NCI-H774 (cell line): Measurements from ENCODE around the gene FAM184A.
"Not testable (repeated sequence)": the region's sequence is repeated elsewhere in the genome, so short reads cannot be mapped to it uniquely, and the experiment has no call there.

Source experiments
- DNase-seq: peaks from one replicate; lab custom pipeline; 2025; lab: John Stamatoyannopoulos, UW

FAM184A gene

DNA sequence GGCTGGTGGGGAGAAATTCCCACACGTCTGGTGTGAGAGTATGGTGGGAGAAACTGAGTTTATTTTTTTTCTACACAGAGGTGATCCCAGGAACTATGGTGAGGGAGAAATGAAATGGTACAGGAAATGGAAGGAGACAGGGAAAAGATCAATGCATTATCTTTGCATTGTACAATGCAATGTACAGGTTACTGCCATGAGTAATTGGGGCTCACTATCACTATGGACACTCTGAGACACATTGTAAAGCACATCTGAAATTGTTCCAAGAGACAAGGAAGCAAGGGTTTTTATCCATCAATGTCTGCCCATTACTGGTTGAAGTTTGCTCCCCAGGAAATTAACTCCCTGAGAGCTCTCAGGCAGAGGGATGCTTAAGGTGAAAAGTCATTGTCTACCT lies 21.7 kb upstream of the FAM184A start:
- DNase-seq = no peak

DNA sequence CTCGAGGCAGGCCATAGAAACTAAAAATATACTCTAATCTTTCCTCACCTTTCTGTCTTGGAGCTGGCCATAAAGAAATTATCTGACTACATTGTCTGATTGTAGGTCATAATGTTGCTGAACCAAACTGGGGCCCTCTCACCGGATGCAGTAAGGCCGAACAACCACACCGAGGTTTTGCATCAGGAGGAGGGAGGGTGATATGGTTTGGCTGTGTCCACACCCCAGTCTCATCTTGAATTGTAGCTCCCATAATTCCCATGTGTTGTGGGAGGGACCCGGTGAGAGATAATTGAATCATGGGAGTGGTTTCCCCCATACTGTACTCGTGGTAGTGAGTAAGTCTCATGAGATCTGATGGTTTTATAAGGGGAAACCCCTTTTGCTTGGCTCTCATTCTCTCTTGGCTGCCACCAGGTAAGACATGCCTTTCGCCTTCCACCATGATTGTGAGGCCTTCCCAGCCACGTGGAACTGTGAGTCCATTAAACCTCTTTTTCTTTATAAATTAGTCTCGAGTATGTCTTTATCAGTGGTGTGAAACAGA lies 19.4 kb upstream of the FAM184A start:
- DNase-seq = not testable (repeated sequence)

DNA sequence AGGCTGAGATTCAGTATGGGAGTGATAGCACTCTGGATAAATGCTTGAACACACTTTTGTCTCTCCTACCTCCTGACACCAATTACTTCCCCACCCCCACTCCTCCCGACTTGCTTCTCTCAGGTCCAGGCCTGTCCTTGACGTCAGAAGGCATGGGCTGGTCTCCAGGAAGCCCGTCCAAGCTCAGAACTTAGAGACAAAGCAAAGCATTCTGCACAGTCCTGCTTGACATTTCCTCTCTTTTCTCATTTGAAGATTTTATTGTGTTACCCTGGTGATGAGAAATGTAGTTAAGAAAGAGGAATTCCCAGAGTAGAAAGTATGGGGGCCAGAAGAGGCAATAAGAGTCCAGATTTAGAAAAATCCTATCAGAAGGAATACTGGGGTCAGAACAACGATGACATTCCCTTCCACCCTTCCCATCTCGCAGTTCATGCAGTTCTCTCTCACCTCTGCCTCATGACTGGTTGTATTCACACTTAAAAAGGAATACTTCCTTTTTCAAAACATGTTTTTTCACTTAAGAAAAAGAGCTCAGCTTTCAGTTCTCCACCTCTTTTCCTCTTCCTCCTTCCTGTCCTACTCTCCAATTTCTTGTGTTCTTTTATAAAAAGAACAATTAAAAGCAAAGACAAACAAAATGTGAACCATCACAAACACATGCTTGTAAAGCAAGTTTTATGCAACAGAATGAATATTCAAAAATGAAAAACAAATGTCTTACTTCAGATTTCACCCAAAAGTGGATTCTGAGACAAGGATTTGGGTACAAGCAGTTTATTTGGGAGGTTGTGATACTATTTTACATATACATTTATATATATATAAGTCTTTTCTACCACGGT lies 18.5 kb upstream of the FAM184A start:
- no peak for DNase-seq

DNA sequence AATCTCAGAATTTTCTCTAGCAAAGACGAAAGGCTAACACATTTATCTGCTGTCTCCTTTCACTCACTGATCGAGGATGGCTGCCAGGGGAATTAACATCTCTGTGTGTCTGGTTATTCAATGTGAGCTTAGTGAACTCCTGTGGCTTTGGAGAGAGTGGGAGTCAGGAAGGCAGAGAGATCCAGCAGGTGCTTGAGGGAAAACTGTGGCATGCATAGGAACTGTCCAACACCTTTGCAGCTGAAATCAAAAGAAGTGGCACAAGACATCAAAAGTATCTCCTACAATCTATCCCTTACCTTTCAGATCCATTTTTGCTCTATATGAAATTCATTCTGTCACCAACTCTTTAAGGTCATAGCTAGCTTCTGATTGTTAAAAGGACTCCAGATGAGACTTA lies 11.8 kb upstream of the FAM184A start:
- DNase-seq = no peak

DNA sequence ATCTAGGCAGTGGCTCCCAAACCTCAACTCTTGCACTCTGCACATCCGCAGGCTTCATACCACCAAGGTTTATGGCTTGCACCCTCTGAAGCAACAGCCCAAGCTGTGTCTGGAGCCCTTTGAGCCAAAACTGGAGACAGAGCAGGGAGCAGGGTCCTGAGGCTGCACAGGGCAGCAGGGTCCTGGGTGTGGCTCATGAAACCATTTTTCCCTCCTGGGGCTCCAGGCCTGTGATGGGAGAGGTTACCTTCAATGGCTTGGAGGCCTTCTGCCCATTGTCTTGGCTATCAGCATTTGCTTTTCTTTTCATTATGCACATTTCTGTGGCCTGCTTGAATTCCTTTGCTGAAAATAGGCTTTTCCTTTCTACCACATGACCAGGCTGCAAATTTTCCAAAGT lies 6.3 kb upstream of the FAM184A start:
- no peak for DNase-seq

DNA sequence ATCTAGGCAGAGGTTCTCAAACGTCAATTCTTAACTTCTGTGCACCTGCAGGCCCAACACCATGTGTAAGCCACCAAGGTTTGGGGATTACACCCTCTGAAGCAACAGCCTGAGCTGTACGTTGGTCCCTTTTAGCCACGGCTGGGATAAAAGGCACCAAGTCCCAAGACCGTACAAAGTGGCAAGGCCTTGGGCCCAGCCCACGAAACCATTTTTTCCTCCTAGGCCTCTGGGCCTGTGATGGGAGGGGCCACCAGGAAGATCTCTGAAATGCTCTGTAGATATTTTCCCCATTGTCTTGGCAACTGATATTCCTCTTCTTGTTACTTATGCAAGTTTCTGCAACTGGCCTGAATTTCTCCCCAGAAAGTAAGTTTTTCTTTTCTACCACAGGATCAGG lies 4.5 kb upstream of the FAM184A start:
- DNase-seq = no peak

DNA sequence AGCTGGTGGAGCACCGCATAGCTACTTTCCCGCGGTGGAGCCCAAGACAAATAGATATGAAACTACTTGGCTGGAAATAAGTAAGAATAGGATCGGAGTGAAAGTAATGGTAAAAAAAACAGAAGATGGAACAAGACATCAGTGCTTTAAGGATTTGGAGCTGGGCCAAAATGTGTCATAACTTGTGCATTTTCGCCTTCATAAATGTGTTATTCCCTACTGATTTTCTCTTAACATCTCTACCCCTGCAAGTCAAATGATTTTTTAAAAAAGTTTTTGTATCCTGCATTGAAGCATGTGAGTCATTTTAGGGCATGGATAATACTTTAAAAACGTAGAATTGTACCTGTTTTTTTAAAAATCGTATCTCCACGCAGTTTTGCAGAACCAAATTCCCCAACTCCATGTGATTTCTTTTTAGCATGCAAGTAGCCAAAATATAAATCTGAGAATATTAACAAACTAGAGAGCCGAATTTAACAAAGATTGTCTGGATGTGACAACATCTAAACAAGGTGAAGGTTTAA lies 882 bp upstream of the FAM184A start:
- no peak for DNase-seq

DNA sequence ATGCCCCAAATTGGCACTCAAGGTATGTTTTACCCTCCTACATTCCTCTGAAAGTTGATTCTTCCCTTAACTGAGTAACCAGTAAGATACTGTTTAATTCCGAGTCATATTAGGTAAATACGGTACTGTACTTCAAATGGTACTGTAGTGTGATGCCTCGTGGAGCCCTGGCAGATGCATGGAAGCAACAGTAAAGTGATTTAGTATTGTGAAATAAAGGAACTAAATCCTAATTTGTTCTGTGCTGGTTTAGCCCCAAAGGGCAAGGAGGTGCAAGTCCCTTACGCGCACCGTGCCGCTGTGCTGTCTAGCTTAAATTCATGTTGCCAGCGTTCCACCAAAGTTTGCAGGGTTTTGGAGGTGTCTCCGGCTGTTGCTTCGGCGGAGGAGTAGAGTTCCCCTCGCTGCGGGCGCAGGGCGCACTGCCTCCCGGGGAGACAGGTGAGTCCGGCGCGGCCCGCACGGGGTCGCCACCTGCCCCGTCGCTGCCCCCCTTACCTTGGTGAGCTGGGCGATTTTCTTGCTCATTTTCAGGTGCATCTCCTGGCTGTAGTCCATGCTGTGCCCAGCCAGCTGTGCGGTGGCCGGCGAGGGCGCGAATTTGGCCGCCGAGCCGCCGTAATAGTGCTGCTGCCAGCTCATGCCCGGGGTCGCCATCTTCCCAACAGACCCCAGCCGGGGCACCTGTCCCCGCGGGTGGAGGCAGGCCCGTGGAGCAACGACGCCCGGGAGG lies 655 bp downstream of the FAM184A start:
- peak; percentile 65 for DNase-seq

DNA sequence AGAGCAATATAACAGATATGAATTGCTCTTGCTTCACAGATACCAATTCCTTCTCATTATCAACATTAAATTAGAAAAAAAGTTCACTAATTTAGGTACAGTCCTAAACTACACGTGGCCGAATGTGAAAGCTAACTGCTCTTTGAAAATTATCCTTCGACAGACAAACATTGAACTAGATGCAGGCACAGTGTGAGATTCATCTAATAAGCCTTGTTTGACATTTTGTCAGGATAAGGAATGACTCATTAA lies 1.1 kb downstream of the FAM184A start:
- no peak for DNase-seq

DNA sequence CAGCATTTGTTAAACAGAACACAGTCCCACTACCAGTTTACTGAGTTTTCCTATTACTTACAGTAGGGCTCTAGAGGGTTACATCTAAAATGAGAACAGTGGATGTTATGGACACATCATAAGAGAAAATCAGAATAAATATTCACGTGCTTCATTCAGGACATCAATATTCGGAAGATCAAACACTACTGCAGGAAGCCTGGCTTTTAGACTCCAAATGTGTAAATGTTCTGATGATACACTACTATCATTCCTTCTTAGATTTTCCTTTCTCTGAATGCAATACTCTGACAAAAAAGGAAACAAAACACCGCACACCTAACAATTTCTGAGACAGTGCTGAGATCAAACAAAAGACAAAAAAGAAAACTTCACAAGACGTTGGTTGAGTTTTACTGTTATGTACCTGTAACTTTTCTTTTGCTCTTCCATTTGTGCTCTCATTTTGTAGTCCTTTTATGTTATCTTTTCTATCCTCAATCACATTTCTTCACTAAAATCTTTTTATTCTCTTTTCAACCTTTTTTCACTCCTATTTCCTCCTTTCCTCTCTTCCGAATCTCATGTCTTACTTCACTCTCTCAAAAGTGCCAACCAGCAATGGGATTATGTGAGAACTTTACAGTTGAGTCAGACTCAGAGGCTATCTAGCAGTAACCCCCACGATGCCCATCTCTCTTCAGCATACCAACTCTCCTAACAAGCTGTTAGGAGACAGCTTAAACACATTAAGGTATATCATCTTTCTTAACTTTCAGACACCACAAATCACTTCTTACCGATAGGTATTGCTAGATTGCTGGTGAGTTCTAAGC lies 1.7 kb downstream of the FAM184A start:
- no peak for DNase-seq

DNA sequence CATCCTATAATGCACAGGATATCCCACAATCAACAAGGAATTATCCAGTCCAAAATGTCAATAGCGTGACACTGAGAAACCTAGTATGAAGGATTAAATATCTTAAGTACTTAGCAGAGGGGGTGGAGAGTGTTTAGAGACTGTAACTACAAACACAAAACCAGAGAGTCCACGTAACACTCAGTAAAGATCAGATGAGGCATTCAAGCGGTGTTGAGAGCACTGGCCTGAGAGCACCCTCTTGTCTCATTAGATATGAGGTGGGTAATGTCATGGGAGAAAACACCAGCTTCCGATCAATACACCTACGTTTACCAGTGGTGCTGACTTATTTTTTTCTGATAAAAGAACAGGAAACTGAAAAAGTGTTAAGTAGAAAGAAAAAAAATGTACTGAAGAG lies 2.3 kb downstream of the FAM184A start:
- DNase-seq = no peak

DNA sequence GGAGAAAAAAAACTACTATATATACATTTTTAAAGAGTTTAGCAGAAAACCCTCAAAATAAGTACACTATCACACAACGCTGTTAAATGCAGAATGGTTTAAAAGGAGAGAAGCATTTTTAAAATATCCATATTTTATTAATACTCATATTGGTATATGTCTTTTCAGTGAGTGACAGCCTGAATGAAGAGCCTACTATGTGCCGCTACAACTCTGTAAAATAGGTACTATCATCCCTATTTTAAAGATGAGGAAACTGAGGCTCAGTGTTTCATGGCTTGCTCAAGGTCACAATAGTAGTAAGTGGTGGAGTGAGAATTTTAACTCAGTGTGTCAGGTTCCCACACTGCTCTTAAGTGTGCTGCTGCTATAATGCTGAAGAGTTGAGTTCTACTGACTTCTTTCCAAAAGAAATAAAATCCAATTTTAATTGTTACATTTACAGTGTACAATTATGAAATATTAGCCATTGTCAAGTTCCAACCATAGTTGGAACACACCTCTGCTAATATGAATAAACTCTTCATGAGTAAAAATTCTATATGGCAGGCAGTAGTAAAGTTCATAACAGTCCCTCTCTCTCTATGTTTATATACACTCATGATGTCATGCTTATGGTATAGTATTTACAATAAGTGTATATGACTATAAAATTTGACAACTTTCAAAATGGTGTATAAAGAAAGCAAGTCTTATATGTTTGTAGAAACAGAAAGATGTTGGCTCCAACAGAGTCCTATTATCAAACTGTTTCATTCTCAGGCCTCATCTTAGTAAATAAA lies 3.1 kb downstream of the FAM184A start:
- no peak for DNase-seq

DNA sequence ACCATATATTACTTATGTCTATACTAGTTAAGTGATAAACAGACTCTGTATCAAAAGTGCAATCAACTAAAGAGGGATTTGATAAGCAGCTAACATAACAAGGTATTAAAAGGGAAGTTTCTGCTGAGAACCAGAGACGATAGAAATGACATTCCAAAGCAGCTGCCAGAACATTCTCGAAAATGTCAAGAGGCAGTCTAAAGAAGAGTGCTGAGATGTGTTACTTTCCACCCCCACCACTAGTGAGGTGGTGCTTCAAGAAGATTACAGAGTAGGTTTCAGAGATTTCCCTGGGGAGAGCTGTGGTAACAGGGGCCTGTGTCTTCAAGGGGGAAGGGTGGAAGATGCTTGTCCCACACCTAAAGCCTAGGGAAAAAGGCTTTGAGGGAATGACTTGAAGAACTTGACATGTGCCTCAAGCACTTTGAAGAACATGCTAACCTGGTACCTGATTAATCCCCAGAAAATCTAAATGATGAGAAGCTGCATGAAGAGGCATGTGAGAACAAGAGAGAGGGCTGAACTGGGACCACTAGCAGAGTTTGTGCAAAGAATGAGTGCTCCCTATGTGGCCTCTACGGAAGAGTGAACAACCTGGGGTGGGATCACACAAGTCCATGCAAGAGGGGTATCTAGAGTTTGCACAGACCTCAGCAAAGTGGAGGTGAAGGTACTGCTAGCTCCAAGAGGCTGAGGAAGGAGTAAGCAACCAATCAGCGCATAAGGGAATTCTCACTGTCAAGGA lies 5.0 kb downstream of the FAM184A start:
- no peak for DNase-seq

DNA sequence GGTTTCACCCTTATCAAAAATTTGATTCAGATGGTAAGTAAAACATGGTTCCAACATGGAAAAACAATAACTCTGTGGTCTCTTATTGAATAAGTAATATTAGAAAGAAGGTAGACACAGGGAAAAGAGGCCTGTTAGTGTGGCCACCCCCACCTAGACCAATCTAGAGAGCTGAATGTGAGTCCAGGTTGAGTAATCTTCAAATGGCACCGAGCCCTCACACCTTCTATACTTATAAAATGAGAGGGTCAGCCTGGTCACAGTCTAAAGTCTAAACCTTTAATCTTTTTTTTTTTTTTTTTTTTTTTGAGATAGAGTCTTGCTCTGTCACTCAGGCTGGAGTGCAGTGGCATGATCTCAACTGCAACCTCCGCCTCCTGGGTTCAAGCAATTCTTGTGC lies 6.9 kb downstream of the FAM184A start:
- DNase-seq = no peak

DNA sequence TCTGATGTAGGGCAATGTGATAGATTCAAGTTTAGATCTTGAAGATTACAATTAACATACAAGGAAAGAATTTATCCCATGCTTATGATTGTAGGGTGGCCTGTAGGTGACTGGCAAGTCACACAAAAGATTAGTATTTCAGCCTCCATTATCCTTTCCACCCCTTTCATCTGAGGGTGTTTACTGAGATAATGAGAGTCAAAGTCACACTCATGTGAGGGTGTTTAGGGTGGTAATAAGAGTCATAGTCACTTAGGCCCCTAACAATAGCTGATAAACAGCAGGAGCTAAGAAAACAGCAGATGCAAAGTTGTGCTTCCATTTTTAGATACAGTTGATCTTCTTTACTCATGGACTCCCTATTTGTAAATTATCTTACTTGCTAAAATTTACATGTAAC lies 11.4 kb downstream of the FAM184A start:
- DNase-seq = peak; percentile 30

DNA sequence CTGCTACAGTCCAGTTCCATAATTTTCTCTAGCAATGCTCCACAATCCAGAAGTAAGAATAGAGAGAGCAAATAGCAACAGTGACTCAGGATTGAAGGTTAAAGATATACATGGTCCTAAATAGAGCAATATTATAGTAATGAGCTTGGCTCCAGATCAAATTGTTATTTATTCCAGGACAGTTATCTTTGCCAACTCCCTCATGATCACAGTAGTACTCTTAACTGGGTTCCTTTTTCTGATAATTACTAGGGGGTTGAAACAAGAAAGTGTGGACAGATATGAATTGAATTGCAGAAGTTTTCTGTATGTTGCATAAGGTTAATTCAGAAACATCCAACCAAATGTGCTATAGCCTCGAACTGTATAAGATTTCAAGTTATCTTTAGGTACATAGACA lies 11.9 kb downstream of the FAM184A start:
- DNase-seq = no peak

DNA sequence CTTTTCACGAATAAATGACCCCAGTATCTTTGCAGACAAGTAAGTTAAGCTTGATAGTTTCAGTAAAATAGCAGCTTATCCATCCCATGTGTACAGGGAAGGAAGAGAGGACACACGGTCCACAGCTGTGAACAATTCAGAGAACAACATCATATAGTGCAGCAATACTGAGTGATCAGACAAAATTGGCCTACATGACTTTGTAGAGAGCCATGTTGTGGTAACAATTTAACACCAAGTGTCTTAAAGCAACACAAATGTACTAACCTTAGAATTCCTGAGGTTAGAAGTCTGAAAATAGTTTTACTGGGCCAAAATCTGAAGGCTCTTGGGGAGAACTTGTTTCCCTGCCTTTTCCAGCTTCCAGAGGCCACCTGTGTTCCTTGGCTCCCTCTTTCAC lies 12.5 kb downstream of the FAM184A start:
- DNase-seq = no peak

DNA sequence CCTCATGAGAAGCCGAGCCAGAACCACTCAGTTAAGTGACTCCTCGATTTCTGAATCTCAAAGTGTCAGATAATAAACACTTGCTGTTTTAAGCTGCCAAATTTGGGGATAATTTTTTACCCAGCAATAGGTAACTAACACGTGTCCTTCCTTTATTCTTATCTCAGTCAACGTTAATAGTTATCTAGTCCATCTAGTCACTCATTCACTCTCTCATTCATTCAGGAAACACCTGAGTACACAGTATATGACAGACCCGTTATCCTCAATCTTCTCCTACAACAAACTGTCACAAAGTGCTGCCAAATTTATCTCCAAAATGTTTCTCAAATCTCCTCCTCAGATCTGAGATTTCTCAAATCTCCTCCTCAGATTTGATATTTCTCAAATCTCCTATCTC lies 13.1 kb downstream of the FAM184A start:
- no peak for DNase-seq

DNA sequence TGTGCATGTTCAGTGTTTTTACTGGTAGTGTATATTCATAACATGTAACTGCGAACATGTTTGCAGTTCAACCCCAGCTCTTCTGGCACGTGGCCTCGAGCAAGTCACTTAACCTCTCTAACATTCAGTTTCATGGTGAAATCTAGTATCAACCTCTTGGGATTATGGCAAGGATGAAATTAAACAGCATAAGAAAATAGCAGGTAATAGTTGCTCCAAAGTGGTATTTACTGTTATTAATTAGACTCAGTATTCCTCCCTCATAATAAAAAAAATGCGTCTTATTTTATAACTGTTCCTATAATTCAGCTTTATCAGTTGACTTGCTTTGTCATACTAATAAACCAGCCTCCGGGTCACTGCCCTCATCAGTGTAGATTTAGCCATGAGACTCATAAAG lies 15.0 kb downstream of the FAM184A start:
- DNase-seq = no peak

DNA sequence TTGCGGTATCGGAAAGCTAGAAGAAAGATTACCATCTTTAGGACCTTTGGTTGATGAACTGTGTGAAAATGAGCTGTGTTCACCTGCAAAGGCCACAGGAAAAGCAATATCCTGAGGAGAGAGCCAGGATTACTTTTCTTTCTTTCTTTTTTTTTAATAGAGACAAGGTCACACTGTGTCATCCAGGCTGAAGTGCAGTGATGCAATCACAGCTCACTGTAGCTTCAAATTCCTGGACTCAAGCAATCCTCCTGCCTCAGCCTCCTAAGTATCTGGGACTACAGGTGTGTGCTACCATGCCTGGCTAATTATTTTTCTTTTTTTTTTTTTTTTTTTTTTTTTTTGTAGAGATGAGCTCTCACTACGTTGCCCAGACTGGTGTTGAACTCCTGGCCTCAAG lies 17.2 kb downstream of the FAM184A start:
- no peak for DNase-seq
